GM12878 (cell line): ENCODE data around the gene GPR6. TPM values are rescaled to one million over a fixed set of nuclear protein-coding genes. Genes with fewer than 3 reads are reported as not detected.

Experiments used
- ATAC-seq: fragments of 200-7000 bp; cut with Tn5 transposase; 3 replicates; pipeline ENCODE4 v1.9.1; 2020; ENCODE audit warnings: mild to moderate bottlenecking, moderate library complexity
- BruUV-seq: library from RNA; stranded (reverse); fragments of 400-500 nt; replicated peaks from 2 replicates; lab custom pipeline; 2021; lab: Mats Ljungman, UMichigan
- CTCF ChIA-PET: fragments of 300-600 bp; sonication (Branson Sonifier 250); formaldehyde crosslinking; extraction: SDS; loops from one replicate; lab custom pipeline; 2021; ENCODE audit warnings: inconsistent platforms; lab: Yijun Ruan, JAX
- POLR2A ChIA-PET: fragments of 350-600 bp; formaldehyde crosslinking; extraction: SDS; loops from one replicate; lab custom pipeline; 2021; ENCODE audit warnings: inconsistent platforms; lab: Charles Lee
- RAD21 ChIA-PET: fragments of 300-600 bp; sonication (Branson Sonifier 250); formaldehyde crosslinking; loops from one replicate; lab custom pipeline; 2023; ENCODE audit warnings: antibody characterized with exemption; ENCODE audit not compliant: unreplicated experiment; lab: Charles Lee
- SMC1A ChIA-PET: fragments of 300-600 bp; sonication (Branson Sonifier 250); formaldehyde crosslinking; loops from one replicate; lab custom pipeline; 2023; ENCODE audit not compliant: unreplicated experiment, uncharacterized antibody; lab: Charles Lee
- DNase-seq: peaks from one replicate; pipeline ENCODE4 v3.0.0-alpha.2; 2011; ENCODE audit warnings: low read depth, low spot score
- FAIRE-seq: peaks from 3 replicates; lab custom pipeline; 2011; peaks lifted over from hg19 to GRCh38; lab: Jason Lieb, UNC
- H2AFZ ChIP-seq: 2 replicates; pipeline ENCODE4 v1.6.0; 2011; ENCODE audit warnings: low read depth, low read length, control low read depth; ENCODE audit not compliant: control insufficient read depth
- H3K27ac ChIP-seq: 2 replicates; pipeline ENCODE4 v1.5.1; 2011; ENCODE audit warnings: control low read depth; ENCODE audit not compliant: control insufficient read depth, insufficient read depth
- H3K27me3 ChIP-seq, 2 experiments: replicated peaks in 1 of 2; 2 replicates each; pipeline versions ENCODE4 v1.6.0 to v1.6.1; 2011; ENCODE audit warnings: low read length in 1 of 2; ENCODE audit not compliant: control insufficient read depth in 2 of 2, insufficient read depth in 2 of 2
- H3K36me3 ChIP-seq, 2 experiments: 2 replicates each; pipeline ENCODE4 v1.5.1; 2011; ENCODE audit warnings: low read length in 1 of 2; ENCODE audit not compliant: control insufficient read depth in 2 of 2, insufficient read depth in 2 of 2
- H3K4me1 ChIP-seq: 2 replicates; pipeline ENCODE4 v1.6.1; 2011; ENCODE audit warnings: mild to moderate bottlenecking, low read length, moderate library complexity, mixed read lengths; ENCODE audit not compliant: control insufficient read depth, insufficient read depth
- H3K4me2 ChIP-seq: 2 replicates; pipeline ENCODE4 v1.6.0; 2011; ENCODE audit warnings: control low read depth; ENCODE audit not compliant: control insufficient read depth, insufficient read depth
- H3K4me3 ChIP-seq: fragments of 200-600 bp; sonication (generic); 2 replicates; pipeline ENCODE4 v1.5.1; 2016
- H3K79me2 ChIP-seq: 2 replicates; pipeline ENCODE4 v1.6.0; 2011; ENCODE audit warnings: low read length; ENCODE audit not compliant: control insufficient read depth, insufficient read depth
- H3K9ac ChIP-seq: 2 replicates; pipeline ENCODE4 v1.8.0; 2011; ENCODE audit warnings: low read length, control low read depth, mixed read lengths; ENCODE audit not compliant: control insufficient read depth, insufficient read depth
- H3K9me3 ChIP-seq: replicated peaks from 3 replicates; pipeline ENCODE4 v1.5.1; 2011; ENCODE audit warnings: mild to moderate bottlenecking, low read length; ENCODE audit not compliant: control insufficient read depth, insufficient read depth
- H4K20me1 ChIP-seq: 2 replicates; pipeline ENCODE4 v1.6.0; 2011; ENCODE audit not compliant: control insufficient read depth, insufficient read depth
- ATF7 ChIP-seq: fragments of 450-650 bp; IDR thresholded peaks from 2 replicates; pipeline ENCODE4 v1.6.1; 2016; ENCODE audit warnings: low read depth, mild to moderate bottlenecking
- JUNB ChIP-seq: IDR thresholded peaks from 2 replicates; pipeline ENCODE4 v1.6.1; 2016; ENCODE audit warnings: antibody characterized with exemption, mild to moderate bottlenecking
- JUND ChIP-seq: IDR thresholded peaks from 2 replicates; pipeline ENCODE4 v1.6.1; 2012; ENCODE audit warnings: low read depth, mild to moderate bottlenecking, low read length, improper control_type of control experiment, moderate library complexity
- NFYA ChIP-seq: IDR thresholded peaks from 2 replicates; pipeline ENCODE4 v1.6.1; 2011; ENCODE audit warnings: low read depth, mild to moderate bottlenecking, low read length, improper control_type of control experiment, borderline replicate concordance
- PAX8 ChIP-seq: fragments of 450-650 bp; IDR thresholded peaks from 2 replicates; pipeline ENCODE4 v1.6.1; 2017; ENCODE audit warnings: mild to moderate bottlenecking, moderate library complexity
- WGBS: methylation state at CpG from one replicate; pipeline ENCODE4 v1.1.6; 2016; ENCODE audit warnings: low lambda C conversion rate; ENCODE audit not compliant: insufficient replicate concordance, insufficient coverage; ENCODE audit errors: missing lambda C conversion rate; 5-methylcytosine and 5-hydroxymethylcytosine counted together
- in situ Hi-C: fragments of 300-500 bp; cut with MboI; formaldehyde crosslinking; loops from 9 replicates; pipeline ENCODE4 v1.14.3; 2018; ENCODE audit warnings: mixed read lengths
- intact Hi-C: fragments of 100-400 bp; cut with micrococcal nuclease; formaldehyde crosslinking; loops from one replicate; pipeline ENCODE4 v1.14.2; 2022; ENCODE audit not compliant: unreplicated experiment
- polyA plus RNA-seq, 11 experiments: library from polyadenylated mRNA; depleted of rRNA in 4 of 11; unstranded in 6 of 11; stranded (reverse) in 5 of 11; fragments of >200 nt; fragmentation: Nextera tagmentation in 4 of 11; fragmentation: Illumina TruSeq in 1 of 11; extraction: Ambion mirVana in 4 of 11; extraction: Trizol in 1 of 11; gene quantifications; 1 replicate in 1 of 11; 2 replicates in 10 of 11; pipeline versions ENCODE4 v1.2.1 to v1.2.3, GENCODE V29; 2011 to 2016; ENCODE audit warnings: inconsistent platforms in 2 of 11, missing spikeins in 2 of 11, low read depth in 1 of 11
- total RNA-seq, 4 experiments: library from RNA; depleted of rRNA in 3 of 4; stranded (reverse); fragments of >200 nt in 3 of 4; fragmentation: Illumina TruSeq in 1 of 4; extraction: Trizol in 1 of 4; gene quantifications; 2 replicates each; pipeline versions ENCODE4 v1.2.1 to v1.2.3, GENCODE V29; 2013 to 2021
- TF ChIP-seq, protein P1 (sequence below): fragments of 450-650 bp; formaldehyde crosslinking; IDR thresholded peaks from 2 replicates; pipeline ENCODE4 v1.4.0; 2020; ENCODE audit warnings: mild to moderate bottlenecking, moderate library complexity
- TF ChIP-seq, protein P2 (sequence below): IDR thresholded peaks from 2 replicates; pipeline ENCODE4 v1.6.1; 2011; ENCODE audit warnings: low read depth, mild to moderate bottlenecking, low read length, moderate library complexity, borderline replicate concordance; ENCODE audit errors: extremely low read depth
- TF ChIP-seq, protein P3 (sequence below): fragments of 450-650 bp; IDR thresholded peaks from 2 replicates; pipeline ENCODE4 v1.6.1; 2017; ENCODE audit warnings: mild to moderate bottlenecking
- TF ChIP-seq, protein P4 (sequence below): fragments of 450-650 bp; IDR thresholded peaks from 2 replicates; pipeline ENCODE4 v1.6.1; 2017; ENCODE audit warnings: mild to moderate bottlenecking, moderate library complexity
- TF ChIP-seq, protein P5 (sequence below): fragments of 450-650 bp; IDR thresholded peaks from 2 replicates; pipeline ENCODE4 v1.6.1; 2016; ENCODE audit warnings: mild to moderate bottlenecking

GPR6 gene
- total and polyA plus RNA-seq, 10 of the 15 experiments (the other 5 are each of a cell fraction or from before 2014, with no cell fraction given): not detected

DNA sequence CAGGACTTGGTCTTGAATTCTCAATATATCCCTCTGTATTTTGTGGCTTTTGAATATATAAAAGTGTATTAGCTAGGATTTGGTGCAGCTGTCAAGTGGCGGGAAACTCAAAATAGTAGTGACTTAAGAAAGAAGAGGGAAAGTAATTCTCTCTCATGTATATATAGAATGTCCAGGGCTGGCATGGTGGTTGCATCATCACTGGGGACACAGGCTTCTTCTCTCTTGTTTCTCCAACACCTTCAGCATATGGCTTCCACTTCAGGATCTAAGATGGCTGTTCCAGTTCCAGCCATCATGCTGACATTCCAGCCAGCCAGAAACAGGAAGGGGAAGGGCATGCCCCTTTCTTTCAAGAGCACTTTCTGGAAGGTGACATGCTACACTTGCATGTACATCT is 11.8 kb upstream of the GPR6 start:
- ChIA-PET POLR2A (interaction anchor here (0.6 kb wide), 1 partner anchor 978 kb away, joined by 3 read pairs; no protein-coding TSS in a partner anchor), CTCF (interaction anchor here (1.5 kb wide), 1 partner anchor 73 kb away, joined by 5 read pairs; no protein-coding TSS in a partner anchor), RAD21 (no interaction called here), SMC1A (no interaction called here)
- Histone ChIP-seq H3K27ac (no peak overlapping the region), H3K79me2 (no peaks in the 10 kb centered on the region), H3K4me2 (no peak overlapping the region), H3K9me3 (no peaks in the 10 kb centered on the region), H3K4me3 (no peak overlapping the region), H3K27me3 (no peaks in the 10 kb centered on the region; a peak in 2 of 4 replicates), H2AFZ (no peak overlapping the region), H3K4me1 (no peaks in the 10 kb centered on the region), H4K20me1 (no peaks in the 10 kb centered on the region), H3K36me3 (no peaks in the 10 kb centered on the region), H3K9ac (no peak overlapping the region)
- in situ Hi-C loops (no loop called here), intact Hi-C loops (no loop called here)
- 94% methylated on average over 1 of the region's 1 CpG for WGBS
- DNase-seq (no peak), FAIRE-seq (no peak), ATAC-seq (no peak)
- BruUV-seq: no TSS peak
- TF ChIP-seq, protein P1, sequence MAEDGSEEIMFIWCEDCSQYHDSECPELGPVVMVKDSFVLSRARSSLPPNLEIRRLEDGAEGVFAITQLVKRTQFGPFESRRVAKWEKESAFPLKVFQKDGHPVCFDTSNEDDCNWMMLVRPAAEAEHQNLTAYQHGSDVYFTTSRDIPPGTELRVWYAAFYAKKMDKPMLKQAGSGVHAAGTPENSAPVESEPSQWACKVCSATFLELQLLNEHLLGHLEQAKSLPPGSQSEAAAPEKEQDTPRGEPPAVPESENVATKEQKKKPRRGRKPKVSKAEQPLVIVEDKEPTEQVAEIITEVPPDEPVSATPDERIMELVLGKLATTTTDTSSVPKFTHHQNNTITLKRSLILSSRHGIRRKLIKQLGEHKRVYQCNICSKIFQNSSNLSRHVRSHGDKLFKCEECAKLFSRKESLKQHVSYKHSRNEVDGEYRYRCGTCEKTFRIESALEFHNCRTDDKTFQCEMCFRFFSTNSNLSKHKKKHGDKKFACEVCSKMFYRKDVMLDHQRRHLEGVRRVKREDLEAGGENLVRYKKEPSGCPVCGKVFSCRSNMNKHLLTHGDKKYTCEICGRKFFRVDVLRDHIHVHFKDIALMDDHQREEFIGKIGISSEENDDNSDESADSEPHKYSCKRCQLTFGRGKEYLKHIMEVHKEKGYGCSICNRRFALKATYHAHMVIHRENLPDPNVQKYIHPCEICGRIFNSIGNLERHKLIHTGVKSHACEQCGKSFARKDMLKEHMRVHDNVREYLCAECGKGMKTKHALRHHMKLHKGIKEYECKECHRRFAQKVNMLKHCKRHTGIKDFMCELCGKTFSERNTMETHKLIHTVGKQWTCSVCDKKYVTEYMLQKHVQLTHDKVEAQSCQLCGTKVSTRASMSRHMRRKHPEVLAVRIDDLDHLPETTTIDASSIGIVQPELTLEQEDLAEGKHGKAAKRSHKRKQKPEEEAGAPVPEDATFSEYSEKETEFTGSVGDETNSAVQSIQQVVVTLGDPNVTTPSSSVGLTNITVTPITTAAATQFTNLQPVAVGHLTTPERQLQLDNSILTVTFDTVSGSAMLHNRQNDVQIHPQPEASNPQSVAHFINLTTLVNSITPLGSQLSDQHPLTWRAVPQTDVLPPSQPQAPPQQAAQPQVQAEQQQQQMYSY: no peak
- TF ChIP-seq PAX8 (no peak), ATF7 (no peak), JUND (no peak), JUNB (no peak), NFYA (no peak)
- TF ChIP-seq, protein P2, sequence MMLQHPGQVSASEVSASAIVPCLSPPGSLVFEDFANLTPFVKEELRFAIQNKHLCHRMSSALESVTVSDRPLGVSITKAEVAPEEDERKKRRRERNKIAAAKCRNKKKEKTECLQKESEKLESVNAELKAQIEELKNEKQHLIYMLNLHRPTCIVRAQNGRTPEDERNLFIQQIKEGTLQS: no peak
- TF ChIP-seq, protein P3, sequence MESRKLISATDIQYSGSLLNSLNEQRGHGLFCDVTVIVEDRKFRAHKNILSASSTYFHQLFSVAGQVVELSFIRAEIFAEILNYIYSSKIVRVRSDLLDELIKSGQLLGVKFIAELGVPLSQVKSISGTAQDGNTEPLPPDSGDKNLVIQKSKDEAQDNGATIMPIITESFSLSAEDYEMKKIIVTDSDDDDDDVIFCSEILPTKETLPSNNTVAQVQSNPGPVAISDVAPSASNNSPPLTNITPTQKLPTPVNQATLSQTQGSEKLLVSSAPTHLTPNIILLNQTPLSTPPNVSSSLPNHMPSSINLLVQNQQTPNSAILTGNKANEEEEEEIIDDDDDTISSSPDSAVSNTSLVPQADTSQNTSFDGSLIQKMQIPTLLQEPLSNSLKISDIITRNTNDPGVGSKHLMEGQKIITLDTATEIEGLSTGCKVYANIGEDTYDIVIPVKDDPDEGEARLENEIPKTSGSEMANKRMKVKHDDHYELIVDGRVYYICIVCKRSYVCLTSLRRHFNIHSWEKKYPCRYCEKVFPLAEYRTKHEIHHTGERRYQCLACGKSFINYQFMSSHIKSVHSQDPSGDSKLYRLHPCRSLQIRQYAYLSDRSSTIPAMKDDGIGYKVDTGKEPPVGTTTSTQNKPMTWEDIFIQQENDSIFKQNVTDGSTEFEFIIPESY: no peak
- TF ChIP-seq, protein P4, sequence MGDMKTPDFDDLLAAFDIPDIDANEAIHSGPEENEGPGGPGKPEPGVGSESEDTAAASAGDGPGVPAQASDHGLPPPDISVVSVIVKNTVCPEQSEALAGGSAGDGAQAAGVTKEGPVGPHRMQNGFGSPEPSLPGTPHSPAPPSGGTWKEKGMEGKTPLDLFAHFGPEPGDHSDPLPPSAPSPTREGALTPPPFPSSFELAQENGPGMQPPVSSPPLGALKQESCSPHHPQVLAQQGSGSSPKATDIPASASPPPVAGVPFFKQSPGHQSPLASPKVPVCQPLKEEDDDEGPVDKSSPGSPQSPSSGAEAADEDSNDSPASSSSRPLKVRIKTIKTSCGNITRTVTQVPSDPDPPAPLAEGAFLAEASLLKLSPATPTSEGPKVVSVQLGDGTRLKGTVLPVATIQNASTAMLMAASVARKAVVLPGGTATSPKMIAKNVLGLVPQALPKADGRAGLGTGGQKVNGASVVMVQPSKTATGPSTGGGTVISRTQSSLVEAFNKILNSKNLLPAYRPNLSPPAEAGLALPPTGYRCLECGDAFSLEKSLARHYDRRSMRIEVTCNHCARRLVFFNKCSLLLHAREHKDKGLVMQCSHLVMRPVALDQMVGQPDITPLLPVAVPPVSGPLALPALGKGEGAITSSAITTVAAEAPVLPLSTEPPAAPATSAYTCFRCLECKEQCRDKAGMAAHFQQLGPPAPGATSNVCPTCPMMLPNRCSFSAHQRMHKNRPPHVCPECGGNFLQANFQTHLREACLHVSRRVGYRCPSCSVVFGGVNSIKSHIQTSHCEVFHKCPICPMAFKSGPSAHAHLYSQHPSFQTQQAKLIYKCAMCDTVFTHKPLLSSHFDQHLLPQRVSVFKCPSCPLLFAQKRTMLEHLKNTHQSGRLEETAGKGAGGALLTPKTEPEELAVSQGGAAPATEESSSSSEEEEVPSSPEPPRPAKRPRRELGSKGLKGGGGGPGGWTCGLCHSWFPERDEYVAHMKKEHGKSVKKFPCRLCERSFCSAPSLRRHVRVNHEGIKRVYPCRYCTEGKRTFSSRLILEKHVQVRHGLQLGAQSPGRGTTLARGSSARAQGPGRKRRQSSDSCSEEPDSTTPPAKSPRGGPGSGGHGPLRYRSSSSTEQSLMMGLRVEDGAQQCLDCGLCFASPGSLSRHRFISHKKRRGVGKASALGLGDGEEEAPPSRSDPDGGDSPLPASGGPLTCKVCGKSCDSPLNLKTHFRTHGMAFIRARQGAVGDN: no peak
- TF ChIP-seq, protein P5, sequence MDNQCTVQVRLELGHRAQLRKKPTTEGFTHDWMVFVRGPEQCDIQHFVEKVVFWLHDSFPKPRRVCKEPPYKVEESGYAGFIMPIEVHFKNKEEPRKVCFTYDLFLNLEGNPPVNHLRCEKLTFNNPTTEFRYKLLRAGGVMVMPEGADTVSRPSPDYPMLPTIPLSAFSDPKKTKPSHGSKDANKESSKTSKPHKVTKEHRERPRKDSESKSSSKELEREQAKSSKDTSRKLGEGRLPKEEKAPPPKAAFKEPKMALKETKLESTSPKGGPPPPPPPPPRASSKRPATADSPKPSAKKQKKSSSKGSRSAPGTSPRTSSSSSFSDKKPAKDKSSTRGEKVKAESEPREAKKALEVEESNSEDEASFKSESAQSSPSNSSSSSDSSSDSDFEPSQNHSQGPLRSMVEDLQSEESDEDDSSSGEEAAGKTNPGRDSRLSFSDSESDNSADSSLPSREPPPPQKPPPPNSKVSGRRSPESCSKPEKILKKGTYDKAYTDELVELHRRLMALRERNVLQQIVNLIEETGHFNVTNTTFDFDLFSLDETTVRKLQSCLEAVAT: no peak
